Activated T-helper 17 cell treated with anti-CD3 and anti-CD28 coated beads, Interleukin-2, amount 50 U/mL, for 72 hours (primary cell): Measurements from ENCODE around the gene USF1. TPM values are rescaled to one million over a fixed set of nuclear protein-coding genes. Genes with fewer than 3 reads are reported as not detected.
"Not testable (repeated sequence)": the region's sequence is repeated elsewhere in the genome, so short reads cannot be mapped to it uniquely, and the experiment has no call there.

ENCODE experiments used
- ATAC-seq: fragments of 150-1000 bp; cut with Tn5 transposase; replicated peaks from 2 replicates; pipeline ENCODE4 v1.10.0; 2021; ENCODE audit warnings: mild to moderate bottlenecking, moderate library complexity
- H3K27ac Mint-ChIP-seq: one replicate; pipeline ENCODE4 v1.8.0; 2022; ENCODE audit warnings: mixed read lengths
- H3K27me3 Mint-ChIP-seq: one replicate; pipeline ENCODE4 v1.8.0; 2022; ENCODE audit warnings: mixed read lengths
- H3K36me3 Mint-ChIP-seq: one replicate; pipeline ENCODE4 v1.8.0; 2022; ENCODE audit warnings: low read depth, mild to moderate bottlenecking, mixed read lengths
- H3K4me1 Mint-ChIP-seq: one replicate; pipeline ENCODE4 v1.8.0; 2022; ENCODE audit warnings: mixed read lengths
- H3K4me3 Mint-ChIP-seq: one replicate; pipeline ENCODE4 v1.8.0; 2022; ENCODE audit warnings: mild to moderate bottlenecking, mixed read lengths
- H3K9me3 Mint-ChIP-seq: one replicate; pipeline ENCODE4 v1.8.0; 2022; ENCODE audit warnings: mixed read lengths
- total RNA-seq, 2 donors: library from RNA; stranded (reverse); gene quantifications; one replicate each; pipeline ENCODE4 v1.2.3, GENCODE V29; 2022

Gene USF1
- total RNA-seq, 2 donors from 2014 or later, result 51.6 to 66.9 TPM

DNA sequence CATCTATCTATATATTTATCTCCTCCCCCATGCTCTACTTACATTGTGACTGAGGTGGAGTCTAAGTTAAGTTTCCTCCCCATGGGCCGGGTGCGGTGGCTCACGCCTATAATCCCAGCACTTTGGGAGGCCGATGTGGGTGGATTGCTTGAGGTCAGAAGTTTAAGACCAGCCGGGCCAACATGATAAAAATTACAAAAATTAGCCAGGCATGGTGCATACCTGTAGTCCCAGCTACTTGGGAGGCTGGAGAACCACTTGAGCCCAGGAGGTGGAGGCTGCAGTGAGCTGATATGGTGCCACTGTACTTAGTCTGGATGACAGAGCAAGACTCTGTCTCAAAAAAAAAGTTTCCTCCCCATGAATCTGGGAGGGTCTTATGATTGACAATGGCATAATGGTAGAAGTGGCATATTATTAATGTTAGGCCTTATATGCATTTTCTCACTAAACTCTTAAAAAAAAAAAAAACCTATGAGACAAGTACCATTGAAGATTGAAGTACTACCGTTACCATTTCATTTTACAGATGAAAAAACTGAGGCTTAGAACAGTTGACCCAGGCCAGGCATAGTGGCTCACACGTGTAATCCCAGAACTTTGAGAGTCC is 36.1 kb downstream of the USF1 start:
- H3K36me3 Mint-ChIP-seq, result peaks cover 37% of the 10 kb centered on the region
- ATAC-seq, result no peak
- peak overlapping the region; percentile 28 for H3K4me3 Mint-ChIP-seq
- H3K27me3 Mint-ChIP-seq, result no peaks in the 10 kb centered on the region
- peaks cover 30% of the 10 kb centered on the region for H3K4me1 Mint-ChIP-seq
- no peaks in the 10 kb centered on the region for H3K9me3 Mint-ChIP-seq
- peak overlapping the region; percentile 58 for H3K27ac Mint-ChIP-seq

- no peaks in the 10 kb centered on the region for H3K9me3 Mint-ChIP-seq
- H3K4me1 Mint-ChIP-seq, result peaks cover 27% of the 10 kb centered on the region
- H3K27ac Mint-ChIP-seq, result peak overlapping the region; percentile 58
- ATAC-seq, result no peak
- H3K4me3 Mint-ChIP-seq, result peak overlapping the region; percentile 28
- no peaks in the 10 kb centered on the region for H3K27me3 Mint-ChIP-seq
- H3K36me3 Mint-ChIP-seq, result peaks cover 33% of the 10 kb centered on the region
Measured at GRCh38 chr1:161008869-161009510, 36.8 kb downstream of the USF1 start.

- H3K9me3 Mint-ChIP-seq, result no peaks in the 10 kb centered on the region
- ATAC-seq, result no peak
- no peak overlapping the region for H3K27ac Mint-ChIP-seq
- H3K36me3 Mint-ChIP-seq, result peaks cover 26% of the 10 kb centered on the region
- no peaks in the 10 kb centered on the region for H3K27me3 Mint-ChIP-seq
- H3K4me3 Mint-ChIP-seq, result no peak overlapping the region
- H3K4me1 Mint-ChIP-seq, result peaks cover 17% of the 10 kb centered on the region
Measured at GRCh38 chr1:161007369-161007768, 38.4 kb downstream of the USF1 start.

DNA sequence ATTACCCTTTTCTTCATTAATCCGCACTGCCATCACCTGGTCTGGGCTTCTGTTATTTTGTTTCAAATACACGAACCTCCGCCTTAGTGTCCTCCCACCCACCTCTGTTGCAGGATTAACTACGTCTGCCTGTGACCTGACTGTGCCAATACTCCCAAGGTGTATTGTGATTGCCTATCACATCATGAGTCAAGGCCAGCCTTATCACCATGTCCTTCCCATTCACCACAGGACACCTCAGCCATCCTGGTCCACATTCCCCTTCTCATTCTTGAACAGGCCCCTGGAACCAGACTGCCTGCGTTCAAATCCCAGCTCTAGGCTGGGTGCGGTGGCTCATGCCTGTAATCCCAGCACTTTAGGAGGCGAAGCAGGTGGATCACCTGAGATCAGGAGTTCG is 39.2 kb downstream of the USF1 start:
- Mint-ChIP-seq H3K4me1 (peaks cover 14% of the 10 kb centered on the region), H3K27me3 (no peaks in the 10 kb centered on the region), H3K36me3 (peaks cover 28% of the 10 kb centered on the region), H3K4me3 (no peak overlapping the region), H3K27ac (no peak overlapping the region), H3K9me3 (no peaks in the 10 kb centered on the region)
- ATAC-seq, result no peak

- Mint-ChIP-seq H3K4me3 (no peak overlapping the region), H3K36me3 (peaks cover 55% of the 10 kb centered on the region), H3K27me3 (no peaks in the 10 kb centered on the region), H3K9me3 (no peaks in the 10 kb centered on the region), H3K4me1 (peaks cover 25% of the 10 kb centered on the region), H3K27ac (no peak overlapping the region)
- ATAC-seq, result no peak
Measured at GRCh38 chr1:161001525-161001924, 44.3 kb downstream of the USF1 start.

DNA sequence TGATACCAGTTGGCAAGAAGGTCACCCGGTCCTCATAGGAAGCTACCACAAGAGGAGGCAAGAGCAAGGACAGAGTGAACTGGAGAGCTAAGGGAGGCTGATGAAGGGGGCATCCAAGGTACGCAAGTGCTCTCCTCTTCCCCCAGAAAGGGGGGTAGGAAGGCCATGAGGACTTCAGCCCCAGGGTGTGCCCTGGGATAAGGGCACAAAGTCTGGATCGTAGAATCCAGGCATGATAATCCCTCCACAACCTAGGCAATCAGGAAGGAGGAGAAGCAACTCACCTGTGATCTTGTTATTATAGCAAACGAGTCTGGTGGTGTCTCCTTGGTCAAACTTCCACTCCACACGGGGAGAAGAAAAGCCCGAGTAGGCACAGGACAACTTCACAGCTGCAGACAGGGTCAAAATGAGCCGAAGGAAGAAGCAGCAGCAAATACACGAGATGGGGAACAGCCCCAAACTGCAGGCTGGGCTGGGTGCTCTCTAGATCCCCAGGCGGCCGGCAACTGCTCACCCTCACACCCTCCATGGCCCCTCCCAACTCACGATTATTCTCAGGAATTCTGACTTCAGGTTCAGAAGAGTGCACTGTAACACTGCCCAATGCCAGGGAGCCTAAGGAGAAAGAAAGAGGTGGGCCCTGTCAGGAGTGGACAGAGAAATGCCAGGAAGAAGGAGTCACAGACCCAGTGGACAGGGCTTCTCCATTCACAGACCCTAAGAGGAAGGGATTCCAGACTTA is 44.9 kb downstream of the USF1 start:
- Mint-ChIP-seq H3K9me3 (no peaks in the 10 kb centered on the region), H3K4me1 (peaks cover 22% of the 10 kb centered on the region), H3K36me3 (peaks cover 52% of the 10 kb centered on the region), H3K27ac (no peak overlapping the region), H3K4me3 (no peak overlapping the region), H3K27me3 (no peaks in the 10 kb centered on the region)
- ATAC-seq, result no peak

GRCh38 chr1:160999376-160999775 is 46.4 kb downstream of the USF1 start:
- ATAC-seq, result no peak
- Mint-ChIP-seq H3K4me3 (no peak overlapping the region), H3K9me3 (no peaks in the 10 kb centered on the region), H3K4me1 (peaks cover 30% of the 10 kb centered on the region), H3K27ac (no peak overlapping the region), H3K27me3 (no peaks in the 10 kb centered on the region), H3K36me3 (peaks cover 52% of the 10 kb centered on the region)

DNA sequence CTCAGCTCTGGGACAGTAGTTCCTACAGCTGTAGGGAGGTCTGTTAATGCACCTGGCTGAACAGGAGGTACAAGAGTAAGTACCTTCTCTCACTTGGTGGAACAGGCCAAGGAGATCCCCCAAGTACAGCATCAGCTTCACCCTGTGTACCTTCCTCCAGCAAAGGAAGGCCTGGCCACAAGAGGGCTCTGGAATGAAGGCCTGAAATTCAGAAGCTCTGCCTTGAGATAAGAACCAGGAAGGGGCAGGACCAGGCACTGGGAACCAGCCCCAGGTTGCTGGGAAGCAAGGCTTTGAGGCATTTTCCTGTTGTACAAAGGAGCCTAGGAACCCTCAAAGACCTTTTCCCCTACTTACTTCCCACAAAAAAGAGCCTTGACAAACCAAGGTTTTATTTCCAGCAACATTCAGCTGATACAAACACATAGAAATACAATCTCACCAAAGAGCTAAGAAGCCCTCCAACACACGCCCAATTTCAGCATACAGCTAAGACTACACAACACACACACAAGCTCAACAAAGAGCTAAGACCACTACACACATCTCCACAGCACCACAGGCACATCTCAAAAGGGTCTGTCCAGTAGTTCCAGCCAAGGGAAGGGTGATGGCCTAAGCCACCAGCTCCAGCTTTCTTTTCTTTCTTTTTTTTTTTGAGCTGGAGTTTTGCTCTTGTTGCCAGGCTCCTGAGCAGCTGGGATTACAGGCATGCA is 48.3 kb downstream of the USF1 start:
- H3K36me3 Mint-ChIP-seq, result peaks cover 51% of the 10 kb centered on the region
- H3K27me3 Mint-ChIP-seq, result no peaks in the 10 kb centered on the region
- H3K9me3 Mint-ChIP-seq, result no peaks in the 10 kb centered on the region
- H3K4me3 Mint-ChIP-seq, result no peak overlapping the region
- peaks cover 30% of the 10 kb centered on the region for H3K4me1 Mint-ChIP-seq
- peak; percentile 46 for ATAC-seq
- peak overlapping the region; percentile 59 for H3K27ac Mint-ChIP-seq

GRCh38 chr1:160996178-160996577 is 49.6 kb downstream of the USF1 start:
- H3K27me3 Mint-ChIP-seq, result no peaks in the 10 kb centered on the region
- peak overlapping the region; percentile 59 for H3K27ac Mint-ChIP-seq

DNA sequence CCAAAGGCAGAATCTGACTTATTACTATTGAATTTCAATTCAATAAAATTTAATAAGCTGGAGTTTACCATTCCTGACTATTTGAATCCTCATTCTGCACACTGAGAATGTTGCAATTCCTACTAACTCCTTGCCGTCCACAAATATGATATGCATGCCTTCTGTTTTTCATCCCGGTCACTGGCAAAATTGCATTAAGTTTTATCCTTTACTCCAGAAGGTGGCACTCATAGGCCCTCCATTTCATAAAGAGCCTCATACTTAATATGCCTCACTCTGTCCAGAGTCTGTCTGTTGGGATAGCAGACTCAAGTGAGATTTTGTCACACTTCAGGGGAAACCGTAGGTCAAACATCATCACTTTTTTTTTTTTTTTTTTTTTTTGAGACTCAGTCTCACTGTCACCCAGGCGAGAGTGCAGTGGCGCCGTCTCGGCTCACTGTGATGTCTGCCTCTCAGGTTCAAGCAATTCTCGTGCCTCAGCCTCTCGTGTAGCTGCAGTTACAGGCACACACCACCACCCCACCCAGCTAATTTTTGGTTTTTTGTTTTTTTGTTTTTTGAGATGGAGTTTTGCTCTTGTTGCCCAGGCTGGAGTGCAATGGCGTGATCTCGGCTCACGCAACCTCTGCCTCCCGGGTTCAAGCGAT is 52.1 kb downstream of the USF1 start:
- Mint-ChIP-seq H3K4me3 (no peak overlapping the region), H3K36me3 (peaks cover 13% of the 10 kb centered on the region), H3K27ac (no peak overlapping the region), H3K9me3 (no peaks in the 10 kb centered on the region), H3K4me1 (peaks cover 21% of the 10 kb centered on the region), H3K27me3 (no peaks in the 10 kb centered on the region)
- ATAC-seq, result no peak

More at GRCh38 chr1:160996178-160996577, 49.6 kb downstream of the USF1 start:
- H3K4me1 Mint-ChIP-seq, result peaks cover 26% of the 10 kb centered on the region
- no peaks in the 10 kb centered on the region for H3K9me3 Mint-ChIP-seq
- H3K4me3 Mint-ChIP-seq, result peak overlapping the region; percentile 30
- peak; percentile 49 for ATAC-seq
- H3K36me3 Mint-ChIP-seq, result peaks cover 38% of the 10 kb centered on the region

- not testable (repeated sequence) for H3K36me3 Mint-ChIP-seq, H3K9me3 Mint-ChIP-seq, H3K27me3 Mint-ChIP-seq, ATAC-seq, H3K27ac Mint-ChIP-seq, H3K4me3 Mint-ChIP-seq
- peaks cover 13% of the 10 kb centered on the region for H3K4me1 Mint-ChIP-seq
Measured at GRCh38 chr1:160992036-160992435, 53.7 kb downstream of the USF1 start.
